TTC549 (cell line): Measurements from ENCODE around the gene OGFOD2.
A peak's percentile ranks its signal among the peaks of the same experiment; 100 is the strongest.

ENCODE experiments used
- FAIRE-seq: peaks from 2 replicates; lab custom pipeline; 2012; peaks lifted over from hg19 to GRCh38; lab: Jason Lieb, UNC

OGFOD2 gene

GRCh38 chr12:122951979-122952892 lies 22.8 kb upstream of the OGFOD2 start:
- no peak for FAIRE-seq

- FAIRE-seq = no peak
Measured at GRCh38 chr12:122955156-122955555, 19.9 kb upstream of the OGFOD2 start.

- FAIRE-seq = no peak
Measured at GRCh38 chr12:122956035-122956434, 19.0 kb upstream of the OGFOD2 start.

- no peak for FAIRE-seq
Measured at GRCh38 chr12:122958198-122958888, 16.7 kb upstream of the OGFOD2 start.

- FAIRE-seq = no peak
Measured at GRCh38 chr12:122959566-122960192, 15.4 kb upstream of the OGFOD2 start.

- FAIRE-seq = no peak
Measured at GRCh38 chr12:122960193-122960569, 14.9 kb upstream of the OGFOD2 start.

GRCh38 chr12:122961531-122962329 lies 13.3 kb upstream of the OGFOD2 start:
- FAIRE-seq = no peak

GRCh38 chr12:122963941-122964265 lies 11.1 kb upstream of the OGFOD2 start:
- FAIRE-seq = no peak

GRCh38 chr12:122964439-122965257 lies 10.4 kb upstream of the OGFOD2 start:
- no peak for FAIRE-seq

GRCh38 chr12:122965321-122965751 lies 9.7 kb upstream of the OGFOD2 start:
- FAIRE-seq = no peak

- no peak for FAIRE-seq
Measured at GRCh38 chr12:122965851-122966742, 8.9 kb upstream of the OGFOD2 start, which contains the start of gene ABCB9. Gene ABCB9, minus strand, starts transcription at chr12:122966463. Its CDS starts 6,228 bp downstream, at chr12:122960235.

GRCh38 chr12:122966743-122967550 lies 8.1 kb upstream of the OGFOD2 start:
- no peak for FAIRE-seq

GRCh38 chr12:122968104-122968503 lies 6.9 kb upstream of the OGFOD2 start:
- no peak for FAIRE-seq

GRCh38 chr12:122969676-122970075 lies 5.4 kb upstream of the OGFOD2 start:
- FAIRE-seq = no peak

GRCh38 chr12:122974274-122974891 lies 661 bp upstream of the OGFOD2 start:
- FAIRE-seq = peak; percentile 65

- no peak for FAIRE-seq
Measured at GRCh38 chr12:122975790-122976647, 975 bp downstream of the OGFOD2 start.

GRCh38 chr12:122976648-122976975 lies 1.6 kb downstream of the OGFOD2 start:
- FAIRE-seq = no peak

- FAIRE-seq = no peak
Measured at GRCh38 chr12:122977153-122977552, 2.1 kb downstream of the OGFOD2 start.
